Effector memory CD8-positive, alpha-beta T cell (primary cell): ENCODE results near the gene PCDHA4.
"Not testable (repeated sequence)": the region's sequence is repeated elsewhere in the genome, so short reads cannot be mapped to it uniquely, and the experiment has no call there.

ENCODE experiments used
- ATAC-seq: fragments of 150-1000 bp; cut with Tn5 transposase; replicated peaks from 2 replicates; pipeline ENCODE4 v1.10.0; 2021; ENCODE audit warnings: mild to moderate bottlenecking, moderate library complexity
- DNase-seq, 3 experiments: peaks; one replicate each; pipeline ENCODE4 v3.0.0; 2021
- H3K27ac Mint-ChIP-seq, 2 donors: one replicate each; pipeline ENCODE4 v1.8.0; 2022; ENCODE audit warnings: mild to moderate bottlenecking in 2 of 2, mixed read lengths in 2 of 2, moderate library complexity in 2 of 2
- H3K27me3 Mint-ChIP-seq, 2 donors: one replicate each; pipeline ENCODE4 v1.8.0; 2022; ENCODE audit warnings: mixed read lengths in 2 of 2
- H3K36me3 Mint-ChIP-seq: one replicate; pipeline ENCODE4 v1.8.0; 2022; ENCODE audit warnings: mild to moderate bottlenecking, moderate library complexity, mixed read lengths; ENCODE audit not compliant: insufficient read depth
- H3K4me1 Mint-ChIP-seq, 2 donors: one replicate each; pipeline ENCODE4 v1.8.0; 2022; ENCODE audit warnings: low read depth in 2 of 2, mixed read lengths in 2 of 2
- H3K4me3 Mint-ChIP-seq, 2 donors: one replicate each; pipeline ENCODE4 v1.8.0; 2022; ENCODE audit warnings: mild to moderate bottlenecking in 2 of 2, mixed read lengths in 2 of 2, moderate library complexity in 2 of 2
- H3K9me3 Mint-ChIP-seq, 2 donors: one replicate each; pipeline ENCODE4 v1.8.0; 2022; ENCODE audit warnings: mixed read lengths in 2 of 2

PCDHA4 gene

DNA sequence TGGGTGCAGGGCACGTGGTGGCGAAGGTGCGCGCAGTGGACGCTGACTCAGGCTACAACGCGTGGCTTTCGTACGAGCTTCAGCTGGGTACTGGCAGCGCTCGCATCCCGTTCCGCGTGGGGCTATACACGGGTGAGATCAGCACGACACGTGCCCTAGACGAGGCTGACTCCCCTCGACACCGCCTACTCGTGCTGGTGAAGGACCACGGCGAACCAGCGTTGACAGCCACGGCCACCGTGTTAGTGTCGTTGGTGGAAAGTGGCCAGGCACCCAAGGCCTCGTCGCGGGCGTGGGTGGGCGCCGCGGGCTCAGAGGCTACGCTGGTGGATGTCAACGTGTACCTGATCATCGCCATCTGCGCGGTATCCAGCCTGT, 10.2 kb upstream of the PCDHA4 start:
- no peaks in the 10 kb centered on the region for H3K36me3 Mint-ChIP-seq
- H3K9me3 Mint-ChIP-seq, result peaks cover 0 to 2% of the 10 kb centered on the region in 2 donors
- H3K27ac Mint-ChIP-seq, result no peak overlapping the region
- peaks cover 18 to 25% of the 10 kb centered on the region in 2 donors for H3K27me3 Mint-ChIP-seq
- no peak for ATAC-seq
- no peak for DNase-seq
- H3K4me3 Mint-ChIP-seq, result no peak overlapping the region
- no peaks in the 10 kb centered on the region for H3K4me1 Mint-ChIP-seq

DNA sequence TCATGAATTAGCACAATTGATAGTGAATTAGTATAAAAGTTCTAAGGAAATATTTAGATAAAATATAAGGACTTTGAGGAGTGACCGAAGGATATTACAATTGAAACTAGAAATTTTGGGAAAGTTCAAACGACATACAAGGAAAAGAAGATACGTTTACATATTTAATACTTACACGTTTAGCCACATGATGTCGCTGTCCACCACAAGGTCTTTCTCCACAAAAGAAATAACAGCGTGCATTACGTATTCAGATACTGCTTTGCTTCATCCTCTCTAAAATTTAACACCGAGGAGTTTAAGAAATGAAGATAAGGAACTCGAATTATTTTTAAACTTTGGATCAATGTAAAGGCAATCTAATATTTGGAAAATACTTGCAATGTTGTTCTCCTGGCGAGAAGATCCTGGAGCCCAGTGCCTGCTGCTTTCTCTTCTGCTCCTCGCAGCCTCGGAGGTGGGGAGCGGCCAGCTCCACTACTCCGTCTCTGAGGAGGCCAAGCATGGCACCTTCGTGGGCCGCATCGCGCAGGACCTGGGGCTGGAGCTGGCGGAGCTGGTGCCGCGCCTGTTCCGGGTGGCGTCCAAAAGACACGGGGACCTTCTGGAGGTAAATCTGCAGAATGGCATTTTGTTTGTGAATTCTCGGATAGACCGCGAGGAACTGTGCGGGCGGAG, 5.9 kb upstream of the PCDHA4 start, which contains the start of gene PCDHA3:
PCDHA3 (plus strand) TSS at position 242 of the 678 bp plus-strand sequence.
- Mint-ChIP-seq H3K9me3 (peaks cover 0 to 6% of the 10 kb centered on the region in 2 donors), H3K4me1 (no peaks in the 10 kb centered on the region), H3K27ac (no peak within 1 kb of the TSS), H3K36me3 (peaks cover 3% of the 10 kb centered on the region), H3K27me3 (peaks cover 16 to 25% of the 10 kb centered on the region in 2 donors), H3K4me3 (no peak within 1 kb of the TSS)
- no peak for ATAC-seq
- no peak for DNase-seq

DNA sequence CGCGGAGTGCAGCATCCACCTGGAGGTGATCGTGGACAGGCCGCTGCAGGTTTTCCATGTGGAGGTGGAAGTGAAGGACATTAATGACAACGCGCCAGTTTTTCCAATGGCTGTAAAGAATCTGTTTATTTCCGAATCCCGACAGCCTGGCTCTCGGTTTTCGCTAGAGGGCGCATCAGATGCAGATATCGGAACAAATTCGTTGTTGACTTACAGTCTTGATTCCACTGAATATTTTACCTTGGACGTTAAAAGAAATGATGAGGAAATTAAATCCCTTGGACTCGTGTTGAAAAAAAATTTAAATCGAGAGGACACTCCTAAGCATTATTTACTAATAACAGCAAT, 5.4 kb upstream of the PCDHA4 start:
- ATAC-seq, result no peak
- Mint-ChIP-seq H3K27me3 (peaks cover 21 to 29% of the 10 kb centered on the region in 2 donors), H3K27ac (no peak overlapping the region), H3K4me1 (no peaks in the 10 kb centered on the region), H3K9me3 (peaks cover 0 to 6% of the 10 kb centered on the region in 2 donors), H3K4me3 (no peak overlapping the region), H3K36me3 (peaks cover 3% of the 10 kb centered on the region)
- DNase-seq, result no peak

DNA sequence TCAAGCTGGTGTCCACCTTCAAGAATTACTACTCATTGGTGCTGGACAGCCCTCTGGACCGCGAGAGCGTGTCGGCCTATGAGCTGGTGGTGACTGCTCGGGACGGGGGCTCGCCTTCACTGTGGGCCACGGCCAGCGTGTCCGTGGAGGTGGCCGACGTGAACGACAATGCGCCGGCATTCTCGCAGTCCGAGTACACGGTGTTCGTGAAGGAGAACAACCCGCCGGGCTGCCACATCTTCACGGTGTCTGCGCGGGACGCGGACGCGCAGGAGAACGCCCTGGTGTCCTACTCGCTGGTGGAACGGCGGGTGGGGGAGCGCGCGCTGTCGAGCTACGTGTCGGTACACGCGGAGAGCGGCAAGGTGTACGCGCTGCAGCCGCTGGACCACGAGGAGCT, 4.5 kb upstream of the PCDHA4 start:
- H3K36me3 Mint-ChIP-seq, H3K9me3 Mint-ChIP-seq, H3K4me1 Mint-ChIP-seq, DNase-seq, H3K4me3 Mint-ChIP-seq, H3K27ac Mint-ChIP-seq, ATAC-seq: not testable (repeated sequence)
- peaks cover 25 to 29% of the 10 kb centered on the region in 2 donors for H3K27me3 Mint-ChIP-seq

DNA sequence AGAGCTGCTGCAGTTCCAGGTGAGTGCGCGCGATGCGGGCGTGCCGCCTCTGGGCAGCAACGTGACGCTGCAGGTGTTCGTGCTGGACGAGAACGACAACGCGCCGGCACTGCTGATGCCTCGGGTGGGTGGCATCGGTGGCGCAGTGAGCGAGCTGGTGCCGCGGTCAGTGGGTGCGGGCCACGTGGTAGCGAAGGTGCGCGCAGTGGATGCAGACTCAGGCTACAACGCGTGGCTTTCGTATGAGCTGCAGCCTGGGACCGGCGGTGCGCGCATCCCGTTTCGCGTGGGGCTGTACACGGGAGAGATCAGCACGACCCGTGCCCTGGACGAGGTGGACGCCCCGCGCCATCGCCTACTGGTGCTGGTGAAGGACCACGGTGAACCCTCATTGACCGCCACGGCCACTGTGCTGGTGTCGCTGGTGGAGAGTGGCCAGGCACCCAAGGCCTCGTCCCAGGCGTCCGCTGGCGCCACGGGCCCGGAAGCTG, 4.0 kb upstream of the PCDHA4 start:
- no peak for ATAC-seq
- peaks cover 25 to 29% of the 10 kb centered on the region in 2 donors for H3K27me3 Mint-ChIP-seq
- H3K4me3 Mint-ChIP-seq, result no peak overlapping the region
- H3K27ac Mint-ChIP-seq, result no peak overlapping the region
- H3K9me3 Mint-ChIP-seq, result peaks cover 0 to 6% of the 10 kb centered on the region in 2 donors
- peaks cover 3% of the 10 kb centered on the region for H3K36me3 Mint-ChIP-seq
- no peak for DNase-seq
- no peaks in the 10 kb centered on the region for H3K4me1 Mint-ChIP-seq

DNA sequence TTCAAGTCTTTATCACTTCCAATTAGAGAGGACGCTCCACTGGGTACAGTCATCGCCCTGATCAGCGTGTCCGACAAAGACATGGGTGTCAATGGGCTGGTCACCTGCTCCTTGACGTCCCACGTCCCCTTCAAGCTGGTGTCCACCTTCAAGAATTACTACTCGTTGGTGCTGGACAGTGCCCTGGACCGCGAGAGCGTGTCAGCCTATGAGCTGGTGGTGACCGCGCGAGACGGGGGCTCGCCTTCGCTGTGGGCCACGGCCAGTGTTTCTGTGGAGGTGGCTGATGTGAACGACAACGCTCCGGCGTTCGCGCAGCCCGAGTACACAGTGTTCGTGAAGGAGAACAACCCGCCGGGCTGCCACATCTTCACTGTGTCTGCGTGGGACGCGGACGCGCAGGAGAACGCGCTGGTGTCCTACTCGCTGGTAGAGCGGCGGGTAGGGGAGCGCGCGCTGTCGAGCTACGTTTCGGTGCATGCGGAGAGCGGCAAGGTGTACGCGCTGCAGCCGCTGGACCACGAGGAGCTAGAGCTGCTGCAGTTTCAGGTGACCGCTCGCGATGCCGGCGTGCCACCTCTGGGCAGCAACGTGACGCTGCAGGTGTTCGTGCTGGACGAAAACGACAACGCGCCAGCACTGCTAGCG, 1.5 kb downstream of the PCDHA4 start:
- peaks cover 25 to 26% of the 10 kb centered on the region in 2 donors for H3K27me3 Mint-ChIP-seq
- DNase-seq, ATAC-seq, H3K4me1 Mint-ChIP-seq, H3K4me3 Mint-ChIP-seq, H3K36me3 Mint-ChIP-seq, H3K27ac Mint-ChIP-seq, H3K9me3 Mint-ChIP-seq: not testable (repeated sequence)

DNA sequence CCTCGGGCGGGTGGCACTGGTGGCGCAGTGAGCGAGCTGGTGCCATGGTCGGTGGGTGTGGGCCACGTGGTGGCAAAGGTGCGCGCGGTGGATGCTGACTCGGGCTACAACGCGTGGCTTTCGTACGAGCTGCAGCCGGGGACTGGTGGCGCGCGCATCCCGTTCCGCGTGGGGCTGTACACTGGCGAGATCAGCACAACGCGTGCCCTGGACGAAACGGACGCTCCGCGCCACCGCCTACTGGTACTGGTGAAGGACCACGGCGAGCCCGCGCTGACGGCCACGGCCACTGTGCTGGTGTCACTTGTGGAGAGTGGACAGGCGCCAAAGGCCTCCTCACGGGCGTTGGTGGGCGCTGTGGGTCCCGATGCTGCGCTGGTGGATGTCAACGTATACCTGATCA, 2.0 kb downstream of the PCDHA4 start:
- no peak overlapping the region for H3K27ac Mint-ChIP-seq
- peaks cover 3% of the 10 kb centered on the region for H3K36me3 Mint-ChIP-seq
- DNase-seq (no peak), ATAC-seq (no peak)
- peaks cover 24 to 25% of the 10 kb centered on the region in 2 donors for H3K27me3 Mint-ChIP-seq
- no peaks in the 10 kb centered on the region for H3K4me1 Mint-ChIP-seq
- H3K9me3 Mint-ChIP-seq, result peaks cover 0 to 6% of the 10 kb centered on the region in 2 donors
- no peak overlapping the region for H3K4me3 Mint-ChIP-seq

DNA sequence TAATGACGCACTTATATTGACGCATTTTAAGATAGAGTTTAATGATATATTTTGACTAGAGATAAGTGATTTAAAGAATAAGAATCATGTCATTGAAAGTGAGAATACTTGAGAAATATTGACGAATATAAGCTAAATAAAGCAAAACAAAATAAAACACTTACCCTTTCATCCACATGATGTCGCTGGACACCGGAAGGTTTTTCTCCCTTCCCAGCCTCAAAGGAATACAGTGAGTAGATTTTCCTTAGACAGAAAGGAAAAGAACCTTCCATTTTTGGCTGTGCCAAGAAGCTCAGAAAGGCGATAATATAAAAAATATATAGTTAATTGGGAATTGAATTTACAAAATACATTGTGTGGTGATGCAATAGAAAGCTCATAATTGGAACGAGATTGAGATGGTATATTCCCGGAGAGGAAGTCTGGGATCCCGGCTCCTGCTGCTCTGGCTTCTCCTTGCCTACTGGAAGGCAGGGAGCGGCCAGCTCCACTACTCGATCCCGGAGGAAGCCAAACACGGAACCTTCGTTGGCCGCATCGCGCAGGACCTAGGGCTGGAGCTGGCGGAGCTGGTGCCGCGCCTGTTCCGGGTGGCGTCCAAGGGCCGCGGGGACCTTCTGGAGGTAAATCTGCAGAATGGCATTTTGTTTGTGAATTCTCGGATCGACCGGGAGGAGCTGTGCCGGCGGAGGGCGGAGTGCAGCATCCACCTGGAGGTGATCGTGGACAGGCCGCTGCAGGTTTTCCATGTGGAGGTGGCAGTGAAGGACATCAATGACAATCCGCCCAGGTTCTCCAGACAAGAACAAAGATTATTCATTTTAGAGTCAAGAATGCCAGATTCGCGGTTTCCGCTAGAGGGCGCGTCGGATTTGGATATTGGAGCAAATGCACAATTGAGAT, 14.8 kb downstream of the PCDHA4 start, which contains the start of gene PCDHA5:
PCDHA5 (plus strand) TSS at position 239 of the 906 bp plus-strand sequence.
- no peaks in the 10 kb centered on the region for H3K9me3 Mint-ChIP-seq
- DNase-seq (no peak), ATAC-seq (no peak)
- H3K4me3 Mint-ChIP-seq, result no peak within 1 kb of the TSS
- H3K4me1 Mint-ChIP-seq, result no peaks in the 10 kb centered on the region
- no peaks in the 10 kb centered on the region for H3K36me3 Mint-ChIP-seq
- no peak within 1 kb of the TSS for H3K27ac Mint-ChIP-seq
- peaks cover 8 to 18% of the 10 kb centered on the region in 2 donors for H3K27me3 Mint-ChIP-seq

DNA sequence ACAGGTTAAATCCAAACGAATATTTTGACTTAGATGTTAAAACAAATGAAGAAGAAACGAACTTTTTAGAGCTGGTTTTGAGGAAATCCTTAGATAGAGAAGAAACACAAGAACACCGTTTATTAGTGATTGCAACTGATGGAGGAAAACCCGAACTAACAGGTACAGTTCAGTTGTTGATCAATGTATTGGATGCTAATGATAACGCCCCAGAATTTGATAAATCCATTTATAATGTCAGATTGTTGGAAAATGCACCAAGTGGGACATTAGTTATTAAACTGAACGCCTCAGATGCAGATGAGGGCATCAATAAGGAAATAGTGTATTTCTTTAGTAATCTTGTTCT, 15.4 kb downstream of the PCDHA4 start:
- ATAC-seq, result no peak
- Mint-ChIP-seq H3K4me1 (no peaks in the 10 kb centered on the region), H3K9me3 (no peaks in the 10 kb centered on the region), H3K36me3 (no peaks in the 10 kb centered on the region), H3K4me3 (no peak overlapping the region), H3K27me3 (peaks cover 14 to 24% of the 10 kb centered on the region in 2 donors), H3K27ac (no peak overlapping the region)
- no peak for DNase-seq

DNA sequence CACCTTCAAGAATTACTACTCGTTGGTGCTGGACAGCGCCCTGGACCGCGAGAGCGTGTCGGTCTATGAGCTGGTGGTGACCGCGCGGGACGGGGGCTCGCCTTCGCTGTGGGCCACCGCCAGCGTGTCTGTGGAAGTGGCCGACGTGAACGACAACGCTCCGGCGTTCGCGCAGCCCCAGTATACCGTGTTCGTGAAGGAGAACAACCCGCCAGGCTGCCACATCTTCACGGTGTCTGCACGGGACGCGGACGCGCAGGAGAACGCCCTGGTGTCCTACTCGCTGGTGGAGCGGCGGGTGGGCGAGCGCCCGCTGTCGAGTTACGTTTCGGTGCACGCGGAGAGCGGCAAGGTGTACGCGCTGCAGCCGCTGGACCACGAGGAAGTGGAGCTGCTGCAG, 16.1 kb downstream of the PCDHA4 start:
- H3K9me3 Mint-ChIP-seq, ATAC-seq, DNase-seq, H3K4me1 Mint-ChIP-seq, H3K27ac Mint-ChIP-seq, H3K36me3 Mint-ChIP-seq, H3K4me3 Mint-ChIP-seq: not testable (repeated sequence)
- peaks cover 15 to 24% of the 10 kb centered on the region in 2 donors for H3K27me3 Mint-ChIP-seq

DNA sequence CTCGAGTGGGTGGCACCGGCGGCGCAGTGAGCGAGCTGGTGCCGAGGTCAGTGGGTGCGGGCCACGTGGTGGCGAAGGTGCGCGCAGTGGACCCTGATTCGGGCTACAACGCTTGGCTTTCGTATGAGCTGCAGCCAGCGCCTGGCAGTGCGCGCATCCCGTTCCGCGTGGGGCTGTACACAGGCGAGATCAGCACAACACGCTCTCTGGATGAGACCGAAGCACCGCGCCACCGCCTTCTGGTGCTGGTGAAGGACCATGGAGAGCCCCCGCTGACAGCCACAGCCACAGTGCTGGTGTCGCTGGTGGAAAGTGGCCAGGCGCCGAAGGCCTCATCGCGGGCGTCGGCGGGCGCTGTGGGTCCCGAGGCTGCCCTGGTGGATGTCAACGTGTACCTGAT, 16.6 kb downstream of the PCDHA4 start:
- Mint-ChIP-seq H3K9me3 (no peaks in the 10 kb centered on the region), H3K36me3 (no peaks in the 10 kb centered on the region), H3K27ac (no peak overlapping the region), H3K4me3 (no peak overlapping the region), H3K4me1 (no peaks in the 10 kb centered on the region), H3K27me3 (peaks cover 15 to 19% of the 10 kb centered on the region in 2 donors)
- no peak for DNase-seq
- no peak for ATAC-seq

DNA sequence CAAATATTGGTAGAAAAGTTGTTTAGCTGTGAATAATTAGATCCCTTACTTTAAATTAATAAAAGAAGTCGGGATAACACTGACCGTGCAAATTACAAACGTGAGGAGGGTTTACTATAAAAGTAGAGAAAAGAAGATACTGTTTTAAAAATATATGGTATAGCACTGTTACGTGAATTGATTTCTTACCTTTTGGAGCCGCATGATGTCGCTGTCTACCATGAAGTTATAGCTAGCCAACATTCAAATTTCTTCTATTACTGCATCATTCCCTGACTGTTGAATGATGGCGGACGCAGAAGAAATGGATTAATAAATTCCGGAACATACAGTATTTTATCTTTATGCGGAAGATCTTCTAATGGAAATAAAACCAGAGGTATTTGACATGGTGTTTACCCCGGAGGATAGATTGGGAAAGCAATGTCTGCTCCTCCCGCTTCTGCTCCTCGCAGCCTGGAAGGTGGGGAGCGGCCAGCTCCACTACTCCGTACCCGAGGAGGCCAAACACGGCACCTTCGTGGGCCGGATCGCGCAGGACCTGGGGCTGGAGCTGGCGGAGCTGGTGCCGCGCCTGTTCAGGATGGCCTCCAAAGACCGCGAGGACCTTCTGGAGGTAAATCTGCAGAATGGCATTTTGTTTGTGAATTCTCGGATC, 21.0 kb downstream of the PCDHA4 start, which contains the start of gene PCDHA6:
PCDHA6 (plus strand) TSS at position 257 of the 658 bp plus-strand sequence; CDS start at position 389, 132 bp downstream.
- Mint-ChIP-seq H3K27ac (no peak within 1 kb of the TSS), H3K4me3 (no peak within 1 kb of the TSS), H3K9me3 (no peaks in the 10 kb centered on the region), H3K4me1 (no peaks in the 10 kb centered on the region), H3K27me3 (peaks cover 20 to 26% of the 10 kb centered on the region in 2 donors), H3K36me3 (no peaks in the 10 kb centered on the region)
- no peak for DNase-seq
- ATAC-seq, result no peak

DNA sequence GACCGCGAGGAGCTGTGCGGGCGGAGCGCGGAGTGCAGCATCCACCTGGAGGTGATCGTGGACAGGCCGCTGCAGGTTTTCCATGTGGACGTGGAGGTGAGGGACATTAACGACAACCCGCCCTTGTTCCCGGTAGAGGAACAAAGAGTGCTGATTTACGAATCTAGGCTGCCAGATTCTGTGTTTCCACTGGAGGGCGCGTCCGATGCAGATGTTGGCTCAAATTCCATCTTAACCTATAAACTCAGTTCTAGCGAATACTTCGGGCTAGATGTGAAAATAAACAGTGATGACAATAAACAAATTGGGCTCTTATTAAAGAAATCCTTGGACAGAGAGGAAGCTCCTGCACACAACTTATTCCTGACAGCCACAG, 21.5 kb downstream of the PCDHA4 start:
- no peak for ATAC-seq
- no peak overlapping the region for H3K4me3 Mint-ChIP-seq
- no peak for DNase-seq
- no peak overlapping the region for H3K27ac Mint-ChIP-seq
- no peaks in the 10 kb centered on the region for H3K9me3 Mint-ChIP-seq
- peaks cover 24 to 31% of the 10 kb centered on the region in 2 donors for H3K27me3 Mint-ChIP-seq
- no peaks in the 10 kb centered on the region for H3K36me3 Mint-ChIP-seq
- H3K4me1 Mint-ChIP-seq, result no peaks in the 10 kb centered on the region
